Tibial nerve (tissue), 4 donors: Measurements from ENCODE around the gene JPH2. TPM values are rescaled to one million over a fixed set of nuclear protein-coding genes. Genes with fewer than 3 reads are reported as not detected.

Experiments
- DNase-seq, 2 donors: peaks; one replicate each; pipeline ENCODE4 v3.0.0-alpha.2; 2019; ENCODE audit warnings: low spot score in 2 of 2
- H3K27ac ChIP-seq, 4 donors: fragments of 200-600 bp; sonication (generic) in 3 of 4; one replicate each; pipeline ENCODE4 v1.5.1; 2017 to 2019; ENCODE audit warnings: mild to moderate bottlenecking in 1 of 4
- H3K27me3 ChIP-seq, 2 donors: fragments of 200-600 bp; sonication (generic) in 1 of 2; one replicate each; pipeline versions ENCODE4 v1.5.1 to v1.6.0; 2017 to 2019
- H3K36me3 ChIP-seq, 3 donors: fragments of 200-600 bp; sonication (generic); one replicate each; pipeline ENCODE4 v1.5.1; 2018 to 2019
- H3K4me1 ChIP-seq, 4 donors: fragments of 200-600 bp; sonication (generic) in 3 of 4; one replicate each; pipeline ENCODE4 v1.5.1; 2017 to 2019
- H3K4me3 ChIP-seq, 4 donors: fragments of 200-600 bp; sonication (generic) in 3 of 4; one replicate each; pipeline ENCODE4 v1.5.1; 2017 to 2019; ENCODE audit warnings: mild to moderate bottlenecking in 1 of 4, moderate library complexity in 1 of 4
- H3K9me3 ChIP-seq, 4 donors: fragments of 200-600 bp; sonication (generic) in 3 of 4; one replicate each; pipeline ENCODE4 v1.5.1; 2017 to 2019
- EP300 ChIP-seq, 2 donors: sonication (generic); formaldehyde crosslinking; IDR thresholded peaks; one replicate each; pipeline ENCODE4 v1.6.1; 2017; ENCODE audit warnings: antibody characterized with exemption in 2 of 2, mild to moderate bottlenecking in 1 of 2
- POLR2A ChIP-seq, 2 donors: fragments of 450-650 bp; IDR thresholded peaks; one replicate each; pipeline ENCODE4 v1.6.1; 2017; ENCODE audit warnings: antibody characterized with exemption in 2 of 2, mild to moderate bottlenecking in 2 of 2, moderate library complexity in 2 of 2
- WGBS, 2 donors: methylation state at CpG; one replicate each; pipeline ENCODE4 v1.1.5; 2018; 5-methylcytosine and 5-hydroxymethylcytosine counted together
- total RNA-seq, 4 donors: library from RNA; depleted of rRNA; stranded (reverse); fragments of >200 nt; gene quantifications; one replicate each; pipeline ENCODE4 v1.1.0, GENCODE V29; 2016
- TF ChIP-seq, protein P1 (sequence below), 5 experiments: fragments of 200-600 bp in 3 of 5; fragments of 450-650 bp in 2 of 5; sonication (generic) in 3 of 5; IDR thresholded peaks; one replicate each; pipeline ENCODE4 v1.5.1; 2016 to 2019; ENCODE audit warnings: antibody characterized with exemption in 5 of 5, mild to moderate bottlenecking in 3 of 5, moderate library complexity in 2 of 5

JPH2 gene
- total RNA-seq, 4 donors from 2014 or later, result 3.1 to 6.3 (median 5.3) TPM

DNA sequence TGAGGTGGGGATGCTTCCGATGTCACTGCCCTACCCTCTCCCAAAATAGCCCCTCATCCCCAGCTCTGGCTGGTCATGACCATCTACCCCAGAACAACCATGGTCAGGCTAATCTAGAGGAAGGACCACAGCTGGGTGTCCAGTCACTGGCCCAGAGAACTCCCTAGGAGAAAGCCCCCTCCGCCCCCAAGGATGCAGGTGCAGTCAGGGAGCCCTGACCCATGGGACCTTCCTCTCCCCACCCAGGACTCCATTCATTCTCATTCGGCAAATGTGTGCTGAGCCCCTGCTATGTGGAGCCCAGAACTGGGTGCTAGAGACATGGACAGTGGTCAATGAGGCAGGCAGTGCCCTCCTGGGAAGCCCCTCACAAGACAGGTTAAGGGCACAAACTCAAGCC lies 60.5 kb downstream of the JPH2 start:
- WGBS, 2 donors, result 78 to 97% methylated on average over 3 of the region's 3 CpGs
- Histone ChIP-seq H3K36me3 (no peaks in the 10 kb centered on the region), H3K9me3 (no peaks in the 10 kb centered on the region), H3K4me1 (no peaks in the 10 kb centered on the region), H3K27me3 (no peaks in the 10 kb centered on the region), H3K27ac (no peak overlapping the region), H3K4me3 (no peak overlapping the region)
- TF ChIP-seq, protein P1, sequence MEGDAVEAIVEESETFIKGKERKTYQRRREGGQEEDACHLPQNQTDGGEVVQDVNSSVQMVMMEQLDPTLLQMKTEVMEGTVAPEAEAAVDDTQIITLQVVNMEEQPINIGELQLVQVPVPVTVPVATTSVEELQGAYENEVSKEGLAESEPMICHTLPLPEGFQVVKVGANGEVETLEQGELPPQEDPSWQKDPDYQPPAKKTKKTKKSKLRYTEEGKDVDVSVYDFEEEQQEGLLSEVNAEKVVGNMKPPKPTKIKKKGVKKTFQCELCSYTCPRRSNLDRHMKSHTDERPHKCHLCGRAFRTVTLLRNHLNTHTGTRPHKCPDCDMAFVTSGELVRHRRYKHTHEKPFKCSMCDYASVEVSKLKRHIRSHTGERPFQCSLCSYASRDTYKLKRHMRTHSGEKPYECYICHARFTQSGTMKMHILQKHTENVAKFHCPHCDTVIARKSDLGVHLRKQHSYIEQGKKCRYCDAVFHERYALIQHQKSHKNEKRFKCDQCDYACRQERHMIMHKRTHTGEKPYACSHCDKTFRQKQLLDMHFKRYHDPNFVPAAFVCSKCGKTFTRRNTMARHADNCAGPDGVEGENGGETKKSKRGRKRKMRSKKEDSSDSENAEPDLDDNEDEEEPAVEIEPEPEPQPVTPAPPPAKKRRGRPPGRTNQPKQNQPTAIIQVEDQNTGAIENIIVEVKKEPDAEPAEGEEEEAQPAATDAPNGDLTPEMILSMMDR (IDR thresholded peaks at IDR 0.05), result no peak
- TF ChIP-seq POLR2A (IDR thresholded peaks at IDR 0.05), result no peak
- TF ChIP-seq EP300 (IDR thresholded peaks at IDR 0.05), result no peak
- no peak for DNase-seq

DNA sequence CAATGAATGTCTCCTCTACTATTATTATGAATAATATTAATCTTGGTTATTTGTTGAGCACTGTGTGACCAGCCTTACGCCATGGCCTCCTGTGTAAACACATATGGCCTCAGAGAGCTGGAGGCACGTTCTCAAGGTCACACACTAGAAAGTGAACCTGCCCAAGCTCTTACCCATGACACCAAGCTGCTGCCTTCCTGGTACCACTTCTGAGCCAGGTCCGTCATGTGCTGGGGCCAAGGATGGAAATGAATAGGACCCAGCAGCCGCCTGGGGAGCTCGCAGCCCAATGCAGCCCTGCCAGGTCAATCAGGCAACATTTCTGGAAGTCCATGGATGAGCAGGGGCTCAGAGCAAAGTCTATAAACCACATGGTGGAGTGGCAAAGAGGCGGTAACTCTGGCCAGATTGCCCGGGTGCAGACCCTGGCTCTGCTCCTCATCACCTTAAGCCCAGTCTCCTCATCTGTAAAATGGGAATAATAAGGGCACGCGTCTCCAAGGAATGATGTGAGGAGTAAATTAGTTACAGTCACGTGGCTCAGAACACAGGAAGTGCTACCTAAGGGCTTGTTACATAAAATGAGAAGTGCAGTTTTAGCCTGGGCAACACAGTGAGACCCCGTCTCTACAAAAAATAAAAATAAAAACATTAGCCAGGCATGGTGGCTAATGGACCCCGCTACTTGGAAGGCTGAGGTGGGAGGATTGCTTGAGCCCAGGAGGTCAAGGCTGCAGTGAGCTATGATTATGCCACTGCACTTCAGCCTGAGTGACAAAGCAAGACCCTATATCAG lies 61.5 kb downstream of the JPH2 start:
- 74 to 81% methylated on average over 10 to 12 of the region's 12 CpGs for WGBS, 2 donors
- no peak for DNase-seq
- Histone ChIP-seq H3K9me3 (no peaks in the 10 kb centered on the region), H3K4me3 (no peak overlapping the region), H3K27me3 (no peaks in the 10 kb centered on the region), H3K36me3 (no peaks in the 10 kb centered on the region), H3K4me1 (no peaks in the 10 kb centered on the region), H3K27ac (no peak overlapping the region)
- TF ChIP-seq EP300 (IDR thresholded peaks at IDR 0.05) (no peak), POLR2A (IDR thresholded peaks at IDR 0.05) (no peak)
- TF ChIP-seq, protein P1 (IDR thresholded peaks at IDR 0.05), result no peak

DNA sequence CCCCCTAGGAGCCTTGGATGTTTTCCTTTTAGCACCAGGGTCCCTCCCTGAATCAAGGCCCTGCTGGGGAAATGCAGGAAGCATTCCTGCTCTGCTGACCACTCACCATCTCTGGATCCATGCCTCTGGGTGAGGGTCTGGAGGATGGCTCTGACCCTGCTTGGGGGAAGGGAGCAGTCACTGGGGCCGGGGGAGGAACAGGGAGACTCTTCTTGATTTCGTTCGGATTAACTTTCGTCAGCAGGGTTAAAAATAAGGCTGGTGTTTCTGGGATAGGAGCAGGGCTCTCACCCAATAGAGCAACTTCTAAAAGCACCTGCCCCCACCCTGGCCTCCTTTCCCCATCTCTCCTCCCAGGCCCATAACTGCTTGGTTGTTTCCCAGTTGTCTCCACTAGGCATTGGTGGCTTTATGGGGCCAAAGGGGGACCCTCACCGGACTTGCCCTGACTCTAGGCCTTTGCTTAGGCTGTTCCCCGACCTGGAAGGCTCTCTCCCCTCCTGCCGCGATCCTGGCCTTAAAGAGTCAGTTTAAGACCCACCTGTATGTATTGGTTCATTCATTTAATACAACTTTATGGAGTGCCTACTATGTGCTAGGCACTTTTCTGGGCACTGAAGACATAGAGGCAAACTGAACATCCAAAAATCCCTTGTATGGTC lies 63.0 kb downstream of the JPH2 start:
- WGBS, 2 donors, result 85% methylated on average over 8 of the region's 8 CpGs
- Histone ChIP-seq H3K9me3 (no peaks in the 10 kb centered on the region), H3K4me3 (no peak overlapping the region), H3K36me3 (no peaks in the 10 kb centered on the region), H3K4me1 (no peaks in the 10 kb centered on the region), H3K27ac (no peak overlapping the region), H3K27me3 (no peaks in the 10 kb centered on the region)
- no peak for TF ChIP-seq EP300 (IDR thresholded peaks at IDR 0.05)
- TF ChIP-seq, protein P1 (IDR thresholded peaks at IDR 0.05), result no peak
- no peak for TF ChIP-seq POLR2A (IDR thresholded peaks at IDR 0.05)
- no peak for DNase-seq

DNA sequence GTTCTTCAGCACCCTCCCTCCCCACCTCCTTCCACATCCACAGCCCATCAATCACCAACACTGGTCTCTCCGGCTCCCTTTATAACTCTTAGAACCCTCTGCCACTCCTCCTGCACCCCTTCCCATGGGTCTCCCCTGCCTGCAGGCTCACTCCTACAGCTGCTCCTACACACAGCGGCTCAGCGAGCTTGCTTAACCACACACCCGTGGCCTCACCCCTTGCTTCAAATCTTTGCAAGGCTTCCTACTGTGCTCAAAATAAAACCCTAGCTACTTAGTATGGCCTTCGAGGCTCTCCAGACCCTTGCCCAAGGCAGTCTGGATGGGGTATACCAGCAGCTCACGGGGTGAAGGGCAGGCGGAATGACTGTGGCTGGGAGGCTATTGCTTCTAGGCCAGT lies 63.7 kb downstream of the JPH2 start:
- Histone ChIP-seq H3K4me3 (no peak overlapping the region), H3K9me3 (no peaks in the 10 kb centered on the region), H3K4me1 (no peaks in the 10 kb centered on the region), H3K27me3 (no peaks in the 10 kb centered on the region), H3K27ac (no peak overlapping the region), H3K36me3 (no peaks in the 10 kb centered on the region)
- no peak for TF ChIP-seq POLR2A (IDR thresholded peaks at IDR 0.05)
- TF ChIP-seq EP300 (IDR thresholded peaks at IDR 0.05), result no peak
- TF ChIP-seq, protein P1 (IDR thresholded peaks at IDR 0.05), result no peak
- WGBS, 2 donors, result 57 to 65% methylated on average over 7 of the region's 7 CpGs
- DNase-seq, result no peak
